Stimulated activated naive CD4-positive, alpha-beta T cell (primary cell): Measurements from ENCODE around the gene SORCS2.

Experiments used
- DNase-seq, 6 experiments: peaks; one replicate each; lab custom pipeline; 2025; lab: John Stamatoyannopoulos, UW

Gene SORCS2

DNA sequence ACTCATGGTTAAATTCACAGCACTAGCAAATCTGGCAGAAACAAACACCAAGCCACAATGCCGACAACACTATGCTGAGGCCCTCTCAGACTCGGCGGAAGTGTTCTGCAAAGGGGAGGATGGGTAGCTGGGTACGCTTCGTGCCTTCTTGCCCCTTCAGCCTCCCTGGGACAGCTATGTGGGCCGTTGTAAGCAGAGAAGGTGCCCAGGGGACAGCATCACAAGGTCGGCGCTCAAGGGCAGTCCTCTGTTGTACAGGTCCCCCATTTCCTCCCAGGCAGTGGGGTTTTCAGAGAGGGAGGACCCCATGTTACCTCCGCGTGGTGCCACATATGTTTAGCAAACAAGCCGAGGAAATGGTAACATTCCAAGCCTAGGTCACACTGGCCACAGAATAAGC lies 573.7 kb downstream of the SORCS2 start:
- DNase-seq: no peak

DNA sequence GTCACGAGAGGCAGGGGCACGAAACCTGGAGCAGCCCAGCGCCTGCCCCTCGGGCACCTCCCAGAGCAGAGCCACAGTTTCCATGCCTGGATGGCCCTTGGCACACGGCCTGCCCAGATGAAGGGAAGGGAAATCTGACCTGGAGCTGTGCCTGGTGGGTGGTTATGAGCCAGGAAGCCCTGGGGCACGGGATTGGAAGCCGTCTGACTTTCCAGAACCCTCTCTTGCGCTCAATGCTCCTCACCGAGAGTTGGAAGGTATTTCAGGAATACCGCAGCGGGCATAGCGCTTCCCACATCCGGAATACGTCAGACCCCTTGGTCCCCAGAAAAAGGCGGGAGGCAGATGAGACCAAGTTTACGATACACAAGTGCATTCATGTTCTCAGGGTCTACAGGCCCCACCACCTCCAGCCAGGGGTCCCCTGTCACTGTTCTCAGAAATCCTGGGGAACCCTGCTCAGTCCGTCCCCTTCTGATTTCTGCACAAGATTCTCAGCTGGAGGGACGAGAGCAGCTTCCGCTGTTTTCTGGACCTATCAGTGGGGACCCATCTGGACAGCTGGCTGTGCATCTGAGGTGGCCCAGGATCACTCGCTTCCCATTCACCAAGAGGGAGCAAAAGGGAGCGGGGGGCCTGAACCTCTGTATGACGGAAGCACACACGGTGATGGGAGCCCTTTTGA lies 574.5 kb downstream of the SORCS2 start:
- DNase-seq: no peak

DNA sequence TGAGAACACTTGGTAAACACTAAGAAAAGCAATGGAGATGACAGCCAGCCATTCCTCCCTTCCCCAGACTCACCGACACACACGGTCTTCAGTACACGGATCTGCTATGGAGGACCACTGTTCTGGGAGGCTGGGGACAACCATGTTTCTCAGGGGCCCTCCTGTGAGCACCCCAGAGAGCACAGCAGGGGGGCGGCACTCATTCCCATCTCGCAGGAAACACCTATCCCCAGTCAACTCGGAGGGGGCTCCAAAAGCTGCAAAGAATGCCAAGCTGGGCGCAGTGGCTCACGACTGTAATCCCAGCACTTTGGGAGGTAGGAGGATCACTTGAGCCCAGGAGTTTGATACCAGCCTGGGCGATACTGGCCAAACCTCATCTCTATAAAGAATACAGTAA lies 575.2 kb downstream of the SORCS2 start:
- no peak for DNase-seq

DNA sequence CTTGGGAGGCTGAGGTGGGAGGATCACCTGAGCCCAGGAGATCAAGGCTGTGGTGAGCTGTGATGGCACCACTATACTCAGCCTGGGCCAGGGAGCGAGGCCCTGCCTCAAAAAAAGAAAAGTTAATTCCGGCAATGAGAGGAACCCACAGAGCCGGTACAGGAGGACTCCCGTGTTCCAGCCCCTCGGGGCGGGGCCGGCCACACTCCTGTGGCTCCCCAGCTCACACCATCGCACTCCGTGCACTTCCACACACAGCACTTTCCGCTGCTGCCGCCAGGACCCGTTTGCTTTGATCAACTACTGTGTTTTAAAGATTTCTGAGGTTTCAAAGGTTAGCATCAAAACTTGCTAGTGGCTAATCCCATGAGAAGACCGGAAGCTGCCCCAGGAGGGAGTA lies 575.6 kb downstream of the SORCS2 start:
- no peak for DNase-seq

DNA sequence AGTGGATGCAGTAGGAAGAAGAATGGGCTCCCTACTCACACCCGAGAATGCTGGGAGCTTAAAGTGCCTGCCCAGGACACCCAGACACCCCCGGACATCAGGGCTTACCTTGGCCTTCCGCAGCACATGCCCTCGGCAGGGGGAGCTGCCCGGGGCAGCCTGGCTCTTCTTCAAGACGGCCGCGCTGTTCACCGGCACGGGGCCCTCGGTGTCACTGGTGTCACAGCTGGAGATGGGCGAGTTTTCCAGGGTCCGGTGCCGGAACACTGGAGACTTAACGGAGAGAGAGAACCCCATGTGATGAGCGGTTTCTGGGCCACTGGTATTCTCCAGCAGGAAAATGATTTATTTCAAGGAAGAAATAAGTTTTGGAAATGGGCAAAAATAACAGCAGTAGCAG lies 576.4 kb downstream of the SORCS2 start:
- no peak for DNase-seq

DNA sequence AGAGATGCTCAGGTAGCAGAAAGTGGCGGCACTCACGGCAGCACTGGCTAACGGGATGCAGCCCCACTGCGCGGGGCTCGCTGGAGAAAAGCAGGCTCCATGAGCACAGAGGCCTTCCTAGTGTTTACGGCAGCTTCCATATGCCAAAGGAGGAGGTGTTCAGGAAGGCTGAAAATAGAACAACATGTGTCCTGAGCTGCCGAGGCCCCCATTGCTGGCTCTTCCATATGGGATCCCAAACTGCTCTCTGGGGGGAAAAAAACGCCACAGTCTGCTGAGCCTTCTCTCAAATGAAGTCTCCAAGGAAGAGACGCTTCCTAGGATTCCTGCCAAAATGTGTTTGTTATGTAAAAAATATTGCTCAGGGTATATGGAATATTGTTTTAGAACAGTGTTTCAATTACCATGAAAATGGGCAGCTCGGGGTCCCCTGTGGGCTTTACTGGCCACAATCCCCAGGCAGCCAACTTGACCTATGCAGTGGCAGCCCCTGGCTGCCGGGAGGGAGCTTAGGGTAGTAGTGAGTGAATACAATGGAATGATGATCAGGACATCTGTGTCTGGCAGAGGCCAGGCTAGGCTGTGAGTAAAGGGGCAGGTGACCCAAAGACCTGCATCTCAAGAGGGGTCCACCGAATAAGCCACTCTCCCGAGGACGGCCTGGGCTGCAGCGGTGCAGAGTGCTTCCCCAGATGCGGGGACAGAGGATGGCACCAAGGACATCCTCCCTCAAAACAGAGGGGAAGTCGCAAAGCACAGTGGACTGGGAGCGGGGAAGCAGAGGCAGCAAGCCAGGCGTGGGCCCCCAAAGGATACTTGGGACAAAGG lies 577.3 kb downstream of the SORCS2 start:
- DNase-seq: no peak

DNA sequence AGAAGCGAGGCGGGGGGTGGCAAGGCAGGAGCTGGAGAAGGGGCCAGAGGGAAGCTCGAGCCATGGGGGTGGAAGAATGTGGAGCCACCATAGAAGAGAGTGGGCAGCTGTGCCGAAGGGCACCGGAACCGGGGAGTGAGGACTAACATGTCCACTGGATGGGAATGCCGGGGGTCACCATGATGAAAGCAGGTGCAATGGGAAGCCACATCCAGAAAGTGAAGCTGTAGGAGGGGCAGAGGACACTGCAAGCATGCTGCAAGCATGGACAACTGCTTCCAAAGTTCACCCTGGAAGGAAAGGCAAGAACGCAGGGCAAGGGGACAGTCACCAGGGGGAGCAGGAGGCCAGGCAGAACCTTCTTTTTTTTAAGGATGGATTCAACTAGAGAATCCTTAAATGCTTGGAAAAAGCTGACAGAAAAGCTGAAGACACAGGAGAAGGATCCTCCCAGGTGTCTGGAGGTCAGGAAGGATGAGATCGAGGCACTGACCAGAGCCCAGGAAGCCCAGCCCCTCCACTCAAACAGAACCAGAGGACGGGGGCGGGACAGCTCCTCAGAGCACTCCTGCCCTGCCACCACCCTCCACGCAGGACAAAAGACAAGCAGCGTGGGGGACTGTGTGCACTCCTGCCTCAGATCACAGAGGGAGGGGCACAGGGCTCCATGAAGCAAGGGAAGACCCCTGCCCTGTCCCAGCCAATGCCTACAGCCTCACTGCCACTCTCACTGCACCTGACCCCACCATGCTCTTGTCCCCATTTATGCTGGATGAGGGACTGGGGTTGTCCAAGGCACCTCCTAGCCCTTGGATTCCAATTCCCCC lies 578.1 kb downstream of the SORCS2 start:
- peak in 1 of 6 experiments; percentile 4 for DNase-seq

DNA sequence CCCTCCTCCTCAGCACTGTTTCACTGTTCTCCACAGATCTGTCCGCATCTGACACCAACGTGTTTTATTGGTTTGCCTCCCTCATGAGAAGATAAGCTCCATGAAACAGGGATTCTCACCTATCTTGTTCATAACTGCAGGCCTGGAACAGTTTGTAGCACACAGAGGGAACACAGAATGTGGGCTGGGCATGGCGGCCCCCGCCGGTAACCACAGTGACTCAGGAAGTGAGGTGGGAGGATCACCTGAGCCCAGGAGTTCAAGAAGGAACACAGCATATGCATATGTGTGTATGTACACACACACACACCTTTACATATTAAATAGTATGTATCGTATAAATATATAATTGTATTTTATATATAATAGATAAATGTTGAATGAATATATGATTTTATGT lies 578.7 kb downstream of the SORCS2 start:
- peak in 3 of 6 experiments; percentile 2 to 43 (median 28) for DNase-seq

DNA sequence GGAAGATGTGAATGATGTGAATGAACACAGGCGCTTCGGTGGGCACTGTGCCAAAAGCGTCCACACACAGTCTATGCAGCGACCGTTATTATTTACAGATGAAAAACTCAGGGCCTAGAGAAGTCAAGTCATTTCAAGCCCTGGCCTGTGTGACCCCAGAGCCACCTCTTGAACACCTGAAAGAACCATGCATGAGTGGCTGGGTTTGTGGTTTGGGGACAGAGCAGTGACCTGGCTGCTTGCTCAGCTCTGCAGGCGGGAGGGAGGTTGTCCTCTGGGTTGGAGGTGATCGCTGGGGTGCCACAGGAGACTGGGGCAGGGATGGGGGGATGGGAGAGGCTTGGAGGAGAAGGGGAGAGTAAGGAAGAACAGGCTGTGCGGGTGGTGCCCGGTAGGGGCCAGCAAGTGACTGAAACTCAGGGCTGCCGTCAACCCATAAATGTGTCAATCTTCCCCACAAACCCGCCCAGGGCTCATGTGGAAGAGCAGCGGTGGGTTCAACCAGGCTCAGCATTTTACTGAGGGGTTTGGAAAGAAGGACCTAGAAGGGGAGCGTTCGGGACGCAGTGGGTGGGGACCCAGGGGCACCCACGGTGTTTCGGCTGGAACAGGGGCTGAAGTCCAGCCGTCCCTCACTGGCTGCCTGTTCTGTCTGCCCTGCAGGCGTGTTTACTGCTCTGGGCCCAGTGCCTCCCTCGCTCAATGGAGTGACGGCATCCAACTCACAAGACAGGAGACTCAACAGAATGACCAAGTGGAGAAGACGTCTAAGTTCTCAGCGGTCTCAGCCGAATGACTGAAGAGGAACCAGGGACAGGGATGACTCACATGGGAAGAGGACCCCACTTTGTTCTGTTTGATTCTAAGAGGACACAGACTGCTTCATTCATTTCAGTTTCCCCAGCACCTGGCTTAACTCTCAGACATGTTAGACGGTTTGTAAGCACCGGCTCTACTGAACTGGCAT lies 579.5 kb downstream of the SORCS2 start:
- no peak for DNase-seq

DNA sequence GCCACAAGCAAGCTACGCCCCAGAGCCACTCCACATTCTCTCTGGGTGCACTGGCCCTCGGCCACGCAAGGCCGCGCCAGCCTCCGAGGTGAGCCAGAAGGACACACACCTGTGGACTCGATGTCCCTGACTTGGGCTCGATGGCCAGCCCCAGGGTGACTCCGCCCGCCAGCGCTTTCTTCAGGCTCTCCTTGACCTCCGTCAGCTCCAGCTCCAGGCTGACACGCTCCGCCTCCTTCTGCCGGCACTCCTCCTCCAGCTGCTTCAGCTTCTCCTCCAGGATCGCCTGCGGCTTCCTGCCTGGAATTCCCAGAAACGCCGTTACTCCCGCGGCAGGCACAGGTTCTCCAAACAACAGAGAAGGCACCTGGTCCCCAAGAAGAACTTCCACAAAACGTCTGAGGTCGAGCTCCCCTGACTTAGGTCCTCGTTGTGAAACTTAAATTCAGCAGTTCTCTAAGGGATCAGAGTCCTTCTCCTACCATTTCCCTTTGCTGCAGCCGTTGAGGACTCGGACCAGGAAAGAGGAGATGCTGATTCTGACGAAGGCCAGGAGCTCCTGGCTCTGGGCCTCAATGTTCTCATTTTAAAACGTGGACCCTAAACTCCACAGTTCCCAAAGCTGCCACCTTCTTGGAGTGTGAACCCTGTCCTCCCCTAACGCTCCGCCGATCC lies 580.5 kb downstream of the SORCS2 start:
- no peak for DNase-seq

DNA sequence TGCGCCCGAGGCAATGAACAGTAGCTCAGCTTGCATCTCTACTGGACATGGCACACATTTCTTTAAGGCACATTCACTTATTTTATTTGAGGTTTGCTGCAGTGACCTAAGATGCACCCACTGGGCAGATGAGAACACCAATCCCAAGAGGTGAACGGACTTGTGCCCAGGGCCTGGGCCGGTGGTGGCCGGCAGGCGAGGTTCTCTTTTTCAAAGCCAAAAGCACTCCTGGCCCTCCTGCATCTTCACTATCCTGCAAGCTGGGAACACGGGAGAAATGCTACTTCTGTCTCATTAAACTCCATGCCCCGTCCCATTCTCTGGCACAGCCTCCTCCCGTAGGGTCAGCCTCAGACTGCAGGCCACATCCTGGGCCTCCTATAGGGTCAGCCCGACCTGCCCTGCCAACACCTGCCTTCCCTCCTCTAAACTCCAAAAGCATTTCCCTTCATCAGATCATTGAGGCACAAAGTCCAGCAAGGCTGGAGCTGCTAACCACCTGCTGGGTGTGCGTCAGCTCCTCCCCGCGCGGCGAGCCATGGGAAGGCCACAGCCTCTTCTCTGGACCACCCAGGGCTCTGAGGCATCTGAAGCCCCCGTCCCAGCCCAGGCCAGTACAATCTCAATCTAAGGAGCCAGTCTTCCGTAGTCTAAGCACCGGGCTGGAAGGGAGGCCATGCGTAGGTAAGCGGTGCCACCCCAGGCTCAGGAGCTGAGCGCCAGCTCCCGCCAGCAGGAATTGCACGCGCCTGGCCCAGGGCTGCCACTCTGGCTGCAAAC lies 581.3 kb downstream of the SORCS2 start:
- DNase-seq: no peak

DNA sequence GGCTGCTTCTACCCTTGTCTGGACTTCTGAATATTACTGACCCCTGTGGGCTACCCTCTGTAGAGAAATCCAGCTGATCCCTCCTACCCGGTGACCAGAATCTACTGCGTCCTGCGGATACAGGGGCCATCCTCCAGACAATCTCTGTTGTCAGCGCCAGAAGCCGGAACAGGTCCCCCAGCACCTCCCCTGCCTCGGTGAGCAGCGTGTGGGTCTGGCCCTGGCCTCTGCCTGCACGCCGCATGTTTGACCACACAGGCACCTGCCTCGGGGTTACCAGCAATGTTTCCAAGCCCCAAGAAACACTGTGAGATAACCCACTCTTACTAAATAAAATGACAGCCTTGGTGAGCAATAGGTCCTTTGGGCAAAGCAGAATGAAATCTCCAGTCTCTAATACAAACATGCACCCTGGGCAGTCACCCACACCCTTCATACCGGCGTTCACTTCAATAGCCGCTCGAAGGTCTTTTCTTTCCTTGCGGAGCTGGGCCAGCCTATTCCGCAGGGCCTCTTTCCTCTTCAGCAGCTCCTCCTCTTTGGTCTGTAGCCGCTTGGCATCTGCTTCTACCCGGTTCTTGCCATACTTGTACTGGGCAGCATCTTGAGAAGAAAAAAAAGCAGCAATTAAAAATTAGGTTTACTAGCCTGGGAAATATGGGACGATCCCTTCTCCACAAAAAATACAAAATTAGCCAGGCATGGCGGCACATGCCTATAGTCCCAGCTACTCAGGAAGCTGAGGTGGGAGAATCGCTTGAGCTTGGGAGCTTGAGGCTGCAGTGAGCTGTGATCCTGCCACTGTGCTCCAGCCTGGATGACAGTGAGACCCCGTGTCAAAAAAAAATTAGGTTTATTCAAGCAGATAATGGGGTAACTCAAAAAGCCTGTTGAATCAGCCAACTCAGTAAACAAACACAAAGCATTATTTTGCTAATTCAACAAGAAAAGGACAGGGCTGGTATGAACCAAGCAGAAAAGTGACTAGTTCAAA lies 582.3 kb downstream of the SORCS2 start:
- DNase-seq: no peak

DNA sequence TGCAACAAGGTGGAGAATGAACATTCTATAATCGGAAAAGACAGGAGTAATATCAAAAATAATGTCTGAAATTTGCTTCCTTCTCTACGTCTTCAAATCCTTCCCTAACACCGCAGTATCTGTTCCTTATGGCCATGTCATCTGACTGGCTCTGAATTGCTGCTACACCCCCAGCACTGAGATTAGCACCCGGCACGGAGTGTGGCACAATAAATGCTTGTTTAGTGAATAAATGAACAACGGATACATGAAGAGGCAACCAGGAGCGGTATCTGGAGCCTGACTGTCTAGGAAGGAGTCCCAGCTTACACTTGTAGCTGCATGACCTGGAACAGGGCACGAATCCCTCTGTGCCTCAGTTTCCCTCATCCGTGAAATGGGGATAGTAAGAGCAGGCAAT lies 583.1 kb downstream of the SORCS2 start:
- no peak for DNase-seq

DNA sequence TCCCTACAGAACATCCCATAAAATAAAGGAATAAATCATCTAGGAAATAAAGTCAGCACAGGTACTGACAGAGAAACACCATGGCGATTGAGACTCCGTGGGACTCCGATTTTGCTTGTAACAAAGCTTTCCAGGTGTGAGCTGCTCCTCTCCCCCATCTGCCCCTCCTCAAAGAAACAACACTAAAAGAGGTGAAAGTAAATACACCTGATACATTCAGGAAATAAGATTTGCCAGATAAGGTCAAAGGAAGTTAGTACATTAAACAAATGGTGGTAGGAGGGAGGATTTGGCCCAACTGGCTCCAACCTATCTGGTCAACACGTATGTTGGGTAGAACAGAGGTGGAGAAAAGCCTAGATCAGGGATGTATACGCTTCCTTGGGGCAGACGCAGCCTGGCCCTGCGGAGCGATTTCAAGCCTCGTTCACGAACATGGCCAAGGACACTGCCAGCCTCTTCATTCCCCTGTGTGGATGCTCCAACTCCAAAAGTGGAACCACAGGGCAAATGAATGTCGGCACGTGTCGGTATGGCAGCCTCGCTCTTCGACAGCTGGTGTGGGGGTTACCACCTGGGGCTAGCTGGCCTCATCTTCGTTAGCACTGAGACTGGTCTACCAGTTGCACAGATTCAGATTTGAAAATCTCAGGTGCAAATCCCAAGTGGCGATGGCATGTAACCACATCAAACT lies 584.8 kb downstream of the SORCS2 start:
- DNase-seq: no peak

DNA sequence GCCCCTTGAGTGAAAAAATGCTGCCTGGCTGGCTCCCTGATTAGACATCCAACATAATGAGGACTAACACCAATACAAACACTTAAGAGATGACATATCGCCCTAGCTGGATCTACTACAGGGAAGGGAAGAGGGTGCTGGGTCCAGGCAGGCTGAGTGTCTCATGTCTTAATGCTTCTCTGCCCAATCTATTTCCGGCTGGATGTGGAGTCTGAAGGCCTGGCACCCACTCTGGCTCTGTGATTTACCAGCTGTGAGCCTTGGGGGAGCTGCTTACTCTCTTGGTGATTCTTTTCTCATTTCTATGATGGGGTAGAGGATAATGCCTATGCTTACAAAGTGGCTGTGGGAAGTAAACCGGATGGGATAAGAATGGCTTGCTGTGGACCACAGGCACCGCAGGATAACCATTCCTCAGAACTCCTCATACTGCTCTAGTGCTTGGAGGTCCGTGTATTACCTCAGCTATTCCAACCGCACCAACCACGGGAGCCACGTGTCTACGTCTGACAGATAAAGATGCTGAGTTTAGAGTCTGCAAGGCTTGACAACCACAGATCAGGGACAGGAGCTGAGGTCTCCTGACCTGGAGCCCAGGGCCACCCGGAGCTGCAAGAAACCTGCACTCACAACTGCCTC lies 585.7 kb downstream of the SORCS2 start:
- DNase-seq: no peak

DNA sequence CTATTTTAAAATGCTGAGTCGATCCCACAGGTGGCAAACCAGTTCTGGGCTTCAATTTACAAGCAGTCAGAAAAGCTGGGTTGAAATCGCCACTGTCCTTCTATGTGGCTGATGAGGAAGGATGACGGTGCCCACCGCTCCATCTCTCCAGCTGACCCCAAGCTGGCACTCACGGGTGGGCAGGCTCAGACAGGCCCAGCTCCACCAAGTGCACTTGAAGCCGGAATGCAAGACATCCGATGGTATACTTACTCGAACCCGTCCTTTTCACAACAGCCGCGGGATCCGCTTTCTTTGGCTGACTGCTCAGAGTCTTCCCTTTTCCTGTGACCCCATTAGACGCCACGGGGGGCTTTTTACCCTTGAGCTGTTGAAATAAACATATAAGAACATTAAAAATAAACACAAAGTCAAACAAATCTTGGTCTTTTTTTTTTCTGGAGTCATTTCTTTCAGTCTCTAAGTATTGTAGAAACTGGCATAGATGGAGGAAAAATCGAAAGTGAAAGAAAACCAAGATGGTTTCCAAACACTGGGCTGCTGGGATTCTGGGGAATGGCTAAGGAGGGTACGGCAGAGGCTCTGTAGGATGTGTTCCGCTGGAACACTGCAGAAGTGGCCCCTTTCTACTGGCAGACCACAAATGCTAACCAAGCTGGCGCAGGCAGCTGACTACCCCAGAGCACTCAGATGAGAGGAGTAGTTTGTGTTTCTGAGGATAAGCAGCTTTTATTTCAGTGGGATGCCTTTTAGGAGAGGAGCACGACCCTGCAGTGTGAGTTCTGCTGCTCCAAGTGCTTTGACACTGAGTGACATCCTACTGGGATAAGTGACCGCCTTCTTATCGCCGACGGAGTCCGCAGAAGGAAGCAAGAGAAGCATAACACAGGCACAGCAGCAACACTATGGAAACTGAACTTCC lies 586.4 kb downstream of the SORCS2 start:
- no peak for DNase-seq

DNA sequence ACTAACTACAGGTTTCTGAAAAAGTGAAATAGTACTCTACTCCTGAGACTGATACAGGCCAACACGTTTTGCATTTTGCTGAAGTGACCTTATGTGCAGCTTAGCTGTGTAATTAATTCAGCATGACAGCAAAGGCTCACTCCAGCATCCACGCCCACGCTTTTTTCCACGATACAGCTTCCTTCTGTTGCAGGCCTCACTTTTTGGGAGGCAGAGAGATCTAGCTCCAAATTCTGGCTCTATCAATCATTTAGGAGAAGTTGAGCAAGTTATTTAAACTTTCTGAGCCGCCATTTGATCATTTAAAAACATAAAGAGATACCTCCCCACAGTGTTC lies 587.1 kb downstream of the SORCS2 start:
- no peak for DNase-seq
